SU-DHL-6 (cell line): ENCODE results near the gene ZNRF1.

Source experiments
- EZH2phosphoT487 ChIP-seq: fragments of 200-600 bp; sonication (generic), shearing (Covaris generic); conservative IDR thresholded peaks from 2 replicates; pipeline ENCODE4 v1.6.1; 2018; ENCODE audit warnings: mild to moderate bottlenecking, antibody characterized with exemption, low read length, moderate library complexity, mixed read lengths
- TF ChIP-seq, protein P1 (sequence below): fragments of 200-600 bp; sonication (generic); IDR thresholded peaks from one replicate; pipeline ENCODE4 v1.5.1; 2017; ENCODE audit warnings: antibody characterized with exemption, mild to moderate bottlenecking, low read length, moderate library complexity; ENCODE audit not compliant: insufficient read depth, poor library complexity, severe bottlenecking

DNA sequence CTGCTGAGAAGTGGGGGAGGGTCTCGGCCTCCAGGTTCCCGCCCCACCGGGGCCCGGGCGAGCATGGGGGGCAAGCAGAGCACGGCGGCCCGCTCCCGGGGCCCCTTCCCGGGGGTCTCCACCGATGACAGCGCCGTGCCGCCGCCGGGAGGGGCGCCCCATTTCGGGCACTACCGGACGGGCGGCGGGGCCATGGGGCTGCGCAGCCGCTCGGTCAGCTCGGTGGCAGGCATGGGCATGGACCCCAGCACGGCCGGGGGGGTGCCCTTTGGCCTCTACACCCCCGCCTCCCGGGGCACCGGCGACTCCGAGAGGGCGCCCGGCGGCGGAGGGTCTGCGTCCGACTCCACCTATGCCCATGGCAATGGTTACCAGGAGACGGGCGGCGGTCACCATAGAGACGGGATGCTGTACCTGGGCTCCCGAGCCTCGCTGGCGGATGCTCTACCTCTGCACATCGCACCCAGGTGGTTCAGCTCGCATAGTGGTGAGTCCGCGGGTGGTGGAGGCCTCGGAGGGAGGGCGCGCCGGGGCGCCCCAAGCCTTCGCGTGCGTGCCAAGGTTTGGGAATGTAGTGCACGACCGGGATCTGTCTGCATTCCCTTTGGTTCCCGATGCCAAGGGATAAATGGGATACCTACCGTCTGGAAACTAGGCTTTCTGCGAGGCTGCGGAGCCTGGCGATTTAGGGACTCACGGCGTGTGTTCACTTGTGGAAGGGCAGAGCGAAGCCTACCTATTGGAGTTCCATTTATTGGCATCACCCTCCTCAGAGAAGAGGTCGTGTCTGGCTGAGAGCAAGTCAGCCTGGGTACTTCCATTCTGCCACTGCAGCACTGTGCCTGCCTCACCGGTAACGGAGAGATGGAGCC is 1.0 kb downstream of the ZNRF1 start:
- TF ChIP-seq, protein P1, sequence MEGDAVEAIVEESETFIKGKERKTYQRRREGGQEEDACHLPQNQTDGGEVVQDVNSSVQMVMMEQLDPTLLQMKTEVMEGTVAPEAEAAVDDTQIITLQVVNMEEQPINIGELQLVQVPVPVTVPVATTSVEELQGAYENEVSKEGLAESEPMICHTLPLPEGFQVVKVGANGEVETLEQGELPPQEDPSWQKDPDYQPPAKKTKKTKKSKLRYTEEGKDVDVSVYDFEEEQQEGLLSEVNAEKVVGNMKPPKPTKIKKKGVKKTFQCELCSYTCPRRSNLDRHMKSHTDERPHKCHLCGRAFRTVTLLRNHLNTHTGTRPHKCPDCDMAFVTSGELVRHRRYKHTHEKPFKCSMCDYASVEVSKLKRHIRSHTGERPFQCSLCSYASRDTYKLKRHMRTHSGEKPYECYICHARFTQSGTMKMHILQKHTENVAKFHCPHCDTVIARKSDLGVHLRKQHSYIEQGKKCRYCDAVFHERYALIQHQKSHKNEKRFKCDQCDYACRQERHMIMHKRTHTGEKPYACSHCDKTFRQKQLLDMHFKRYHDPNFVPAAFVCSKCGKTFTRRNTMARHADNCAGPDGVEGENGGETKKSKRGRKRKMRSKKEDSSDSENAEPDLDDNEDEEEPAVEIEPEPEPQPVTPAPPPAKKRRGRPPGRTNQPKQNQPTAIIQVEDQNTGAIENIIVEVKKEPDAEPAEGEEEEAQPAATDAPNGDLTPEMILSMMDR: no peak
- TF ChIP-seq EZH2phosphoT487: no peak
